Hepatocyte (in vitro differentiated cells): ENCODE measurements around the gene CATSPERD. TPM values are rescaled to one million over a fixed set of nuclear protein-coding genes. Genes with fewer than 3 reads are reported as not detected.

Experiments used
- polyA plus RNA-seq: library from polyadenylated mRNA; unstranded; fragments of >200 nt; fragmentation: Nextera tagmentation; extraction: Ambion mirVana; gene quantifications from 2 replicates; pipeline ENCODE4 v1.2.1, GENCODE V29; 2016
- total RNA-seq: library from RNA; depleted of rRNA; stranded (reverse); fragments of >200 nt; gene quantifications from 2 replicates; pipeline ENCODE4 v1.2.3, GENCODE V29; 2014

The CATSPERD gene
- total and polyA plus RNA-seq, 2 experiments from 2014 or later = not detected

Other genes starting within 250 kb of the CATSPERD start
- gene TINCR, start 152.7 kb upstream of the CATSPERD start, total RNA-seq = 0.64 and 1.8 TPM in 2 replicates
- 2.4 and 4.9 TPM in 2 replicates for gene TINCR, start 152.7 kb upstream of the CATSPERD start, polyA plus RNA-seq
- 21.1 and 22.7 TPM in 2 replicates for gene SAFB2, start 97.9 kb upstream of the CATSPERD start, total RNA-seq
- 42.6 and 67.5 TPM in 2 replicates for gene SAFB2, start 97.9 kb upstream of the CATSPERD start, polyA plus RNA-seq
- 42.0 and 50.2 TPM in 2 replicates for gene SAFB, start 97.6 kb upstream of the CATSPERD start, total RNA-seq
- 75.8 and 96.3 TPM in 2 replicates for gene SAFB, start 97.6 kb upstream of the CATSPERD start, polyA plus RNA-seq
- 32.3 and 38.2 TPM in 2 replicates for gene MICOS13, start 40.1 kb upstream of the CATSPERD start, total RNA-seq
- 120 and 157 TPM in 2 replicates for gene MICOS13, start 40.1 kb upstream of the CATSPERD start, polyA plus RNA-seq
- gene HSD11B1L, start 39.6 kb upstream of the CATSPERD start, total RNA-seq = 14.0 and 14.9 TPM in 2 replicates
- gene HSD11B1L, start 39.6 kb upstream of the CATSPERD start, polyA plus RNA-seq = 25.1 and 26.0 TPM in 2 replicates
- gene RPL36, start 30.3 kb upstream of the CATSPERD start, total RNA-seq = 637 and 1,059 TPM in 2 replicates
- gene RPL36, start 30.3 kb upstream of the CATSPERD start, polyA plus RNA-seq = 917 and 990 TPM in 2 replicates
- 61.6 and 63.0 TPM in 2 replicates for gene LONP1, start 491 bp upstream of the CATSPERD start, total RNA-seq
- 79.1 and 79.2 TPM in 2 replicates for gene LONP1, start 491 bp upstream of the CATSPERD start, polyA plus RNA-seq
- gene PRR22, start 64.1 kb downstream of the CATSPERD start, total RNA-seq = 0.13 and 1.2 TPM in 2 replicates
- gene PRR22, start 64.1 kb downstream of the CATSPERD start, polyA plus RNA-seq = 2.9 and 5.5 TPM in 2 replicates
- 24.9 and 26.7 TPM in 2 replicates for gene DUS3L, start 70.5 kb downstream of the CATSPERD start, total RNA-seq
- 28.9 and 44.9 TPM in 2 replicates for gene DUS3L, start 70.5 kb downstream of the CATSPERD start, polyA plus RNA-seq
- 2.7 and 5.6 TPM in 2 replicates for gene NRTN, start 84.4 kb downstream of the CATSPERD start, total RNA-seq
- gene NRTN, start 84.4 kb downstream of the CATSPERD start, polyA plus RNA-seq = 31.1 and 35.6 TPM in 2 replicates
- gene FUT6, start 119.1 kb downstream of the CATSPERD start, total RNA-seq = 0.07 and 0.36 TPM in 2 replicates
- gene FUT6, start 119.1 kb downstream of the CATSPERD start, polyA plus RNA-seq = 0.90 TPM in 1 of 2 replicates, not detected in the other
- gene FUT3, start 130.8 kb downstream of the CATSPERD start, total RNA-seq = 0.08 TPM in 1 of 2 replicates, not detected in the other
- gene FUT3, start 130.8 kb downstream of the CATSPERD start, polyA plus RNA-seq = 0.45 TPM in 1 of 2 replicates, not detected in the other
- gene FUT5, start 149.9 kb downstream of the CATSPERD start, total RNA-seq = not detected in 2 replicates
- not detected in 2 replicates for gene FUT5, start 149.9 kb downstream of the CATSPERD start, polyA plus RNA-seq
- 158 and 171 TPM in 2 replicates for gene NDUFA11, start 183.2 kb downstream of the CATSPERD start, total RNA-seq
- 437 and 441 TPM in 2 replicates for gene NDUFA11, start 183.2 kb downstream of the CATSPERD start, polyA plus RNA-seq
- 4.3 and 5.9 TPM in 2 replicates for gene VMAC, start 184.2 kb downstream of the CATSPERD start, total RNA-seq
- gene VMAC, start 184.2 kb downstream of the CATSPERD start, polyA plus RNA-seq = 3.1 and 4.5 TPM in 2 replicates
- gene CAPS, start 193.6 kb downstream of the CATSPERD start, total RNA-seq = 7.5 and 15.5 TPM in 2 replicates
- gene CAPS, start 193.6 kb downstream of the CATSPERD start, polyA plus RNA-seq = 17.8 and 23.1 TPM in 2 replicates